ENCODE results near the gene KLK15. TPM values are rescaled to one million over a fixed set of nuclear protein-coding genes. Genes with fewer than 3 reads are reported as not detected.

The KLK15 gene
- total and polyA plus RNA-seq, 10 of the 15 experiments (the other 5 are each of a cell fraction or from before 2014, with no cell fraction given), result 0.04 to 0.08 TPM; not detected in 8

GRCh38 chr19:50843701-50844221 is 10.4 kb upstream of the KLK15 start:
- H3K4me3 ChIP-seq, result no peak overlapping the region
- no peaks in the 10 kb centered on the region for H3K36me3 ChIP-seq (ENCODE audit: control insufficient read depth in 2 of 2, insufficient read depth in 2 of 2, low read length in 1 of 2)
- no peaks in the 10 kb centered on the region; the same call in 2 of the 3 replicates for H3K9me3 ChIP-seq (replicated peaks; ENCODE audit: control insufficient read depth, insufficient read depth, low read length)
- no peaks in the 10 kb centered on the region for H4K20me1 ChIP-seq (ENCODE audit: control insufficient read depth, insufficient read depth)
- 29% methylated on average over 7 of the region's 7 CpGs for WGBS (ENCODE audit: insufficient coverage, insufficient replicate concordance, low lambda C conversion rate, missing lambda C conversion rate)
- H3K27ac ChIP-seq (ENCODE audit: control insufficient read depth, insufficient read depth), result no peak overlapping the region
- ATAC-seq, result no peak
- no TSS peak for BruUV-seq (replicated peaks)
- in situ Hi-C loops (cut with MboI), result no loop called here
- H2AFZ ChIP-seq (ENCODE audit: control insufficient read depth, low read depth, low read length), result no peak overlapping the region
- ChIA-PET SMC1A (ENCODE audit: uncharacterized antibody, unreplicated experiment) (interaction anchor here (1.5 to 2.0 kb wide), 3 partner anchors 9 to 78 kb away, joined by 5 to 6 read pairs (median 6); no protein-coding TSS in a partner anchor), POLR2A (no interaction called here), RAD21 (ENCODE audit: unreplicated experiment) (interaction anchor here (2.6 kb wide), 1 partner anchor 78 kb away, joined by 10 read pairs; no protein-coding TSS in a partner anchor), CTCF (interaction anchor here (1.2 to 2.2 kb wide), 2 partner anchors 45 to 78 kb away, joined by 3 to 11 read pairs; no protein-coding TSS in a partner anchor)
- intact Hi-C loops (cut with micrococcal nuclease; ENCODE audit: unreplicated experiment), result no loop called here
- H3K27me3 ChIP-seq (replicated peaks in 1 of 2; ENCODE audit: control insufficient read depth in 2 of 2, insufficient read depth in 2 of 2, low read length in 1 of 2), result no peaks in the 10 kb centered on the region
- no peak overlapping the region for H3K9ac ChIP-seq (ENCODE audit: control insufficient read depth, insufficient read depth, low read length)
- TF ChIP-seq STAT3 (IDR thresholded peaks at IDR 0.05; ENCODE audit: low read depth, low read length) (no peak), BCL11A (IDR thresholded peaks at IDR 0.05; ENCODE audit: low read depth, low read length) (no peak), CUX1 (IDR thresholded peaks at IDR 0.05; ENCODE audit: insufficient replicate concordance, low read depth, low read length) (no peak), NBN (IDR thresholded peaks at IDR 0.05) (no peak), SP1 (IDR thresholded peaks at IDR 0.05; ENCODE audit: low read depth, low read length) (no peak), FOXK2 (IDR thresholded peaks at IDR 0.05) (no peak), HCFC1 (IDR thresholded peaks at IDR 0.05; ENCODE audit: low read length) (no peak)
- DNase-seq (ENCODE audit: low read depth, low spot score), result no peak
- H3K4me2 ChIP-seq (ENCODE audit: control insufficient read depth, insufficient read depth), result no peak overlapping the region
- H3K79me2 ChIP-seq (ENCODE audit: control insufficient read depth, insufficient read depth, low read length), result no peaks in the 10 kb centered on the region
- H3K4me1 ChIP-seq (ENCODE audit: control insufficient read depth, insufficient read depth, low read length), result no peaks in the 10 kb centered on the region; the same call in 1 of the 2 replicates
- no peak for FAIRE-seq
